Esophagus squamous epithelium (tissue), 5 donors: ENCODE data around the gene NUDT16L1. TPM values are rescaled to one million over a fixed set of nuclear protein-coding genes. Genes with fewer than 3 reads are reported as not detected.

ENCODE experiments used
- DNase-seq: peaks from one replicate; lab custom pipeline; 2025; lab: John Stamatoyannopoulos, UW
- H3K27ac ChIP-seq, 4 donors: fragments of 200-600 bp; sonication (generic); one replicate each; pipeline ENCODE4 v1.5.1; 2016 to 2019; ENCODE audit warnings: mild to moderate bottlenecking in 1 of 4
- H3K27me3 ChIP-seq, 4 donors: fragments of 200-600 bp; sonication (generic); 1 replicate in 3 of 4; 2 replicates in 1 of 4; pipeline versions ENCODE4 v1.5.1 to v1.6.0; 2017 to 2021; ENCODE audit warnings: antibody characterized with exemption in 1 of 4
- H3K36me3 ChIP-seq, 3 donors: fragments of 200-600 bp; sonication (generic); one replicate each; pipeline ENCODE4 v1.5.1; 2016 to 2019
- H3K4me1 ChIP-seq, 3 donors: fragments of 200-600 bp; sonication (generic); one replicate each; pipeline ENCODE4 v1.5.1; 2017 to 2019
- H3K4me3 ChIP-seq, 4 donors: fragments of 200-600 bp; sonication (generic); 1 replicate in 3 of 4; 2 replicates in 1 of 4; pipeline ENCODE4 v1.5.1; 2016 to 2019; ENCODE audit warnings: mild to moderate bottlenecking in 2 of 4, moderate library complexity in 1 of 4
- H3K9me3 ChIP-seq, 3 donors: fragments of 200-600 bp; sonication (generic); one replicate each; pipeline ENCODE4 v1.5.1; 2016 to 2019
- CTCF ChIP-seq, 6 experiments: fragments of 450-650 bp in 4 of 6; fragments of 200-600 bp in 2 of 6; sonication (generic) in 2 of 6; IDR thresholded peaks; one replicate each; pipeline ENCODE4 v1.5.1; 2016 to 2019; ENCODE audit warnings: antibody characterized with exemption in 6 of 6, mild to moderate bottlenecking in 4 of 6, moderate library complexity in 4 of 6
- POLR2A ChIP-seq, 4 donors: fragments of 450-650 bp; IDR thresholded peaks; one replicate each; pipeline ENCODE4 v1.6.1; 2017; ENCODE audit warnings: antibody characterized with exemption in 4 of 4, mild to moderate bottlenecking in 4 of 4, moderate library complexity in 3 of 4
- WGBS, 2 donors: methylation state at CpG; one replicate each; pipeline ENCODE4 v1.1.5; 2018; 5-methylcytosine and 5-hydroxymethylcytosine counted together
- intact Hi-C: fragments of 100-400 bp; cut with DNase I; formaldehyde crosslinking; loops from one replicate; pipeline ENCODE4 v1.15.0; 2022
- total RNA-seq, 4 donors: library from RNA; depleted of rRNA; stranded (reverse); fragments of >200 nt; gene quantifications; one replicate each; pipeline ENCODE4 v1.1.0, GENCODE V29; 2016
- donor health status: DM: yes; HTN: yes; CAD: no.

Gene NUDT16L1
- total RNA-seq, 4 donors from 2014 or later, result 18.5 to 27.8 (median 21.0) TPM

- Histone ChIP-seq H3K27ac (peak overlapping the region; percentile 84 to 96 (median 92)), H3K27me3 (no peaks in the 10 kb centered on the region), H3K9me3 (no peaks in the 10 kb centered on the region), H3K4me3 (peak overlapping the region; percentile 69 to 86 (median 82)), H3K4me1 (peaks cover 18 to 57% (median 24%) of the 10 kb centered on the region in 3 donors), H3K36me3 (peaks cover 14 to 62% (median 23%) of the 10 kb centered on the region in 3 donors)
- 0 to 58% methylated on average over 1 to 8 of the region's 26 CpGs for WGBS, 2 donors
- no peak for TF ChIP-seq CTCF (IDR thresholded peaks at IDR 0.05)
- no peak for TF ChIP-seq POLR2A (IDR thresholded peaks at IDR 0.05)
- intact Hi-C loops, result loop anchor here (10.0 kb wide), 1 partner anchor 260 kb away; the partner anchor contains the start of gene SEC14L5
- DNase-seq, result no peak
Measured at GRCh38 chr16:4694642-4695451, 1.5 kb downstream of the NUDT16L1 start.

GRCh38 chr16:4695473-4696171 lies 2.3 kb downstream of the NUDT16L1 start:
- Histone ChIP-seq H3K36me3 (peaks cover 22 to 62% (median 23%) of the 10 kb centered on the region in 3 donors), H3K9me3 (no peaks in the 10 kb centered on the region), H3K27ac (peak overlapping the region in 3 of 4 donors; percentile 40 to 96 (median 93)), H3K4me1 (peaks cover 18 to 53% (median 21%) of the 10 kb centered on the region in 3 donors), H3K4me3 (no peak overlapping the region), H3K27me3 (no peaks in the 10 kb centered on the region)
- 17 to 61% methylated on average over 4 to 8 of the region's 12 CpGs for WGBS, 2 donors
- intact Hi-C loops, result loop anchor here (10.0 kb wide), 1 partner anchor 259 kb away; the partner anchor contains the start of gene SEC14L5
- TF ChIP-seq POLR2A (IDR thresholded peaks at IDR 0.05), result no peak
- TF ChIP-seq CTCF (IDR thresholded peaks at IDR 0.05), result no peak
- DNase-seq, result no peak

GRCh38 chr16:4696172-4696904 lies 3.0 kb downstream of the NUDT16L1 start:
- H3K9me3 ChIP-seq, result no peaks in the 10 kb centered on the region
- H3K27me3 ChIP-seq, result no peaks in the 10 kb centered on the region
- no peak overlapping the region for H3K4me3 ChIP-seq
- no peak for TF ChIP-seq CTCF (IDR thresholded peaks at IDR 0.05)
- TF ChIP-seq POLR2A (IDR thresholded peaks at IDR 0.05), result no peak
- H3K27ac ChIP-seq, result peak overlapping the region in 3 of 4 donors; percentile 26 to 96 (median 40)
- H3K4me1 ChIP-seq, result peaks cover 18 to 55% (median 21%) of the 10 kb centered on the region in 3 donors
- peaks cover 23 to 66% (median 25%) of the 10 kb centered on the region in 3 donors for H3K36me3 ChIP-seq
- DNase-seq, result no peak
- intact Hi-C loops, result loop anchor here (10.0 kb wide), 1 partner anchor 258 kb away; the partner anchor contains the start of gene SEC14L5
- whole genome bisulfite sequencing, 2 donors, result 61% methylated on average over 12 of the region's 19 CpGs; no CpG with 5 or more reads in 1 of the 2 donors

GRCh38 chr16:4696905-4697847 lies 3.8 kb downstream of the NUDT16L1 start:
- 60 to 78% methylated on average over 3 to 6 of the region's 33 CpGs for WGBS, 2 donors
- DNase-seq, result no peak
- peaks cover 23 to 74% (median 27%) of the 10 kb centered on the region in 3 donors for H3K36me3 ChIP-seq
- TF ChIP-seq POLR2A (IDR thresholded peaks at IDR 0.05) (no peak), CTCF (IDR thresholded peaks at IDR 0.05) (no peak)
- peak overlapping the region in 1 of 4 donors; percentile 26 for H3K27ac ChIP-seq
- no peaks in the 10 kb centered on the region for H3K9me3 ChIP-seq
- no peaks in the 10 kb centered on the region for H3K27me3 ChIP-seq
- H3K4me3 ChIP-seq, result no peak overlapping the region
- intact Hi-C loops, result loop anchor here (10.0 kb wide), 1 partner anchor 258 kb away; the partner anchor contains the start of gene SEC14L5
- H3K4me1 ChIP-seq, result peaks cover 18 to 61% (median 18%) of the 10 kb centered on the region in 3 donors
